ENCODE data around the gene RCOR1. TPM values are rescaled to one million over a fixed set of nuclear protein-coding genes. Genes with fewer than 3 reads are reported as not detected.
A peak's percentile ranks its signal among the peaks of the same experiment; 100 is the strongest.

Gene RCOR1
- total RNA-seq, 1 donor: 23.7 TPM

DNA sequence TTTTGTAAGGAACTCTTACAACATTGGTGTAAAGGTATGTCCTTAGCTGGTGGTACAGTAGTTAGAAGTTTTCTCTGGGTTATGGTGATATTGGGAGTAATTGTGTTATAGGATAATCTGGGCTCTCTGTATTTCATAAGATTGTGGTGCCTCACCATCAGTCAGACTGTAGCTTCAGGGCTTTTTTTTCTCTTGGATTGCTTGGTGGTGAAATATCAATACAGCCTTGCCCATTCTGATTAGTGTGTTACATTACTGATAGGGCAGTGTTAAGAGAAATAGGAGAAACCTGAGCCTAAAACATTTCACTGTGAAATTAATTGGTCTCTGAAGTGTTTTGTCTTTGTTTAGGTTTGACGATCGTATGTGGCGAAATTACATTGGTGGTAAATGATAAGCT lies 71.0 kb downstream of the RCOR1 start:
- TF ChIP-seq, protein P1, sequence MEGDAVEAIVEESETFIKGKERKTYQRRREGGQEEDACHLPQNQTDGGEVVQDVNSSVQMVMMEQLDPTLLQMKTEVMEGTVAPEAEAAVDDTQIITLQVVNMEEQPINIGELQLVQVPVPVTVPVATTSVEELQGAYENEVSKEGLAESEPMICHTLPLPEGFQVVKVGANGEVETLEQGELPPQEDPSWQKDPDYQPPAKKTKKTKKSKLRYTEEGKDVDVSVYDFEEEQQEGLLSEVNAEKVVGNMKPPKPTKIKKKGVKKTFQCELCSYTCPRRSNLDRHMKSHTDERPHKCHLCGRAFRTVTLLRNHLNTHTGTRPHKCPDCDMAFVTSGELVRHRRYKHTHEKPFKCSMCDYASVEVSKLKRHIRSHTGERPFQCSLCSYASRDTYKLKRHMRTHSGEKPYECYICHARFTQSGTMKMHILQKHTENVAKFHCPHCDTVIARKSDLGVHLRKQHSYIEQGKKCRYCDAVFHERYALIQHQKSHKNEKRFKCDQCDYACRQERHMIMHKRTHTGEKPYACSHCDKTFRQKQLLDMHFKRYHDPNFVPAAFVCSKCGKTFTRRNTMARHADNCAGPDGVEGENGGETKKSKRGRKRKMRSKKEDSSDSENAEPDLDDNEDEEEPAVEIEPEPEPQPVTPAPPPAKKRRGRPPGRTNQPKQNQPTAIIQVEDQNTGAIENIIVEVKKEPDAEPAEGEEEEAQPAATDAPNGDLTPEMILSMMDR (IDR thresholded peaks at IDR 0.05; ENCODE audit: insufficient read depth, low read depth, low read length): no peak
- H3K4me3 ChIP-seq (ENCODE audit: low read depth, low read length): no peak overlapping the region
- no peak for DNase-seq (ENCODE audit: low read depth)

DNA sequence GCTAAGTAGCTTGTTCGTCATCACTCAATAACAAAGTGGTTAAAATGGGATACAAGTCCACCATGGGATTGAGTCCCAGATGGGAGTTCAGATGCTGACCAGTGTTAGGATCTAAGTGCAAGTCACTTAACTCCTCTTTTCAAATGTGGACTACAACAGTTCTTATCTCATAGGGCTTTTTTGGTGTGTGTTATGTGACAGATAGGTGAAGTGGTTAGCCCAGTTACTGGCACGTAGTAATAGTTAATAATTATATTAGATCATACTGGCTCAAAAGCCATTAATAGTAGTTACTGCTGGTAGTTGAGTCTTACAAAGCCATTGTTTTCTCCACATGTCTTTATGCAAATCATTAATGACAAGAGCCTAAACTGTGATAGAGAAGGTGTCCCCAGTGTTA lies 73.2 kb downstream of the RCOR1 start:
- no peak overlapping the region for H3K4me3 ChIP-seq (ENCODE audit: low read depth, low read length)
- DNase-seq (ENCODE audit: low read depth): no peak
- TF ChIP-seq, protein P1 (IDR thresholded peaks at IDR 0.05; ENCODE audit: insufficient read depth, low read depth, low read length): no peak

DNA sequence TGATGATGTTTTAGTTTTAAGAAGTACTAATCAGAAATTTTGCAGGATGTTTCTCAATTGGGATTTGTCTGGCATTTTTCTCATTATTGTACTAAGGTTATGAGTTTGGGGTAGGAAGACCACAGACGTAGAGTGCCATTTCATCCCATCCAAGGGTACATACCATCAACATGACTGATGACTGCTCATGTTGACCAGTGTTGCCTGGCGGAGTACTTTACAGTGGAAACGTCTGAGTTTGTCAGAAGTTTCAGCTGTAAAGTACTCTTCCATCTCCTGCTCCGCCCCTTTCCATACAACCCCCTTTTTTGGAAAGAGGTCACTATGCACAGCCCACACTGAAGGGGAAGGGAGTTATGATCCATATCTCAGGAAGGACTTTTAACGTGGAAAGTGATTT lies 74.2 kb downstream of the RCOR1 start:
- TF ChIP-seq, protein P1 (IDR thresholded peaks at IDR 0.05; ENCODE audit: insufficient read depth, low read depth, low read length): no peak
- H3K4me3 ChIP-seq (ENCODE audit: low read depth, low read length): no peak overlapping the region
- no peak for DNase-seq (ENCODE audit: low read depth)

- TF ChIP-seq, protein P1 (IDR thresholded peaks at IDR 0.05; ENCODE audit: insufficient read depth, low read depth, low read length): no peak
- peak; percentile 35 for DNase-seq (ENCODE audit: low read depth)
Measured at GRCh38 chr14:102667703-102668102, 75.3 kb downstream of the RCOR1 start.

GRCh38 chr14:102668291-102668873 lies 75.9 kb downstream of the RCOR1 start:
- TF ChIP-seq, protein P1 (IDR thresholded peaks at IDR 0.05; ENCODE audit: insufficient read depth, low read depth, low read length): no peak
- DNase-seq (ENCODE audit: low read depth): no peak
- H3K4me3 ChIP-seq (ENCODE audit: low read depth, low read length): no peak overlapping the region

More at GRCh38 chr14:102667703-102668102, 75.3 kb downstream of the RCOR1 start:
- H3K4me3 ChIP-seq (ENCODE audit: low read depth, low read length): no peak overlapping the region

GRCh38 chr14:102671410-102671809 lies 79.0 kb downstream of the RCOR1 start:
- no peak for DNase-seq (ENCODE audit: low read depth)
- no peak overlapping the region for H3K4me3 ChIP-seq (ENCODE audit: low read depth, low read length)
- TF ChIP-seq, protein P1 (IDR thresholded peaks at IDR 0.05; ENCODE audit: insufficient read depth, low read depth, low read length): no peak

DNA sequence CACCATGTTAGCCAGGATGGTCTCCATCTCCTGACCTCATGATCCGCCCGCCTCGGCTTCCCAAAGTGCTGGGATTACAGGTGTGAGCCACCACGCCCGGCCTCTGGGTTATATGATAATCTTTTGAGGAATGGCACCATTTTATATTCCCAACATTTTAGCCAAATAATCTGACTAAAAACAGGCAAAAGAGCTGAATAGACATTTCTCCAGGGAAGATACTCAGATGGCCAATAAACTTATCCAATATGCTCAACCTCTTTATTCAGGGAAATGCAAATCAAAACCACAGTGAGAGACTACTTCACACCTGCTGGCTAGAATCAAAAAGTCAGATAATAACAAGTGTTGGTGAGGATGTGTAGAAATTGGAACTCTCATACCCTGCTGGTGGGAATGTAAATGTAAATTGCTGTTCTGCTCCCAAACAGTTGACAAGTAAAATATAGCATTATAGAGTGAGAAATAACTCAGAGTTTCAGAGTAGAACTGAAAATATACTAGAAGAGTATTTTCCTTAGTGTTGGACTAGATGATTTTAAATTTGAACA lies 80.0 kb downstream of the RCOR1 start:
- TF ChIP-seq, protein P1 (IDR thresholded peaks at IDR 0.05; ENCODE audit: insufficient read depth, low read depth, low read length): peak; percentile 2
- DNase-seq (ENCODE audit: low read depth): no peak
- no peak overlapping the region for H3K4me3 ChIP-seq (ENCODE audit: low read depth, low read length)
